ENCODE results near the gene CABLES2.
"Not testable (repeated sequence)": the region's sequence is repeated elsewhere in the genome, so short reads cannot be mapped to it uniquely, and the experiment has no call there.

CABLES2 gene

DNA sequence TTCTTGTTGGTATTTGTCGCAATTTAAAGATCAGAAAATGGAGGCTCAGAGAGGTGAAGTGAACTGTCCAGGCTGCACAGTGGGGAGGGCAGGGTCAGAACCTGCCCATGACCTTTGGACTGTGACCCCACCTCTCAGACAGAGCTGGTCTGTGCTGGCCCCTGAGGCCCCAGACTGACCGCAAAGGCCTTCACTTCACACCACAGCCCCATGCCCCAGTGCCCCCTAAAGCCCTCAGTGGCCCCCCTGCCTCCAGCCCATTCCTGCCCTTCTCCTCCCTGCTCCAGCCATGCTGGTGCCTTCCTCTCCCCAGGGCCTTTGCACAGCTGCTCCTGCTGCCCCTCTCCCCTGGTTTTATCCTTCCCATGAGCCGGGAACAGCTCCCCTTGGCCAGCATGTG, 29.6 kb upstream of the CABLES2 start:
- no peak for DNase-seq (ENCODE audit: extremely low read depth in 1 of 2, low read depth in 1 of 2)

DNA sequence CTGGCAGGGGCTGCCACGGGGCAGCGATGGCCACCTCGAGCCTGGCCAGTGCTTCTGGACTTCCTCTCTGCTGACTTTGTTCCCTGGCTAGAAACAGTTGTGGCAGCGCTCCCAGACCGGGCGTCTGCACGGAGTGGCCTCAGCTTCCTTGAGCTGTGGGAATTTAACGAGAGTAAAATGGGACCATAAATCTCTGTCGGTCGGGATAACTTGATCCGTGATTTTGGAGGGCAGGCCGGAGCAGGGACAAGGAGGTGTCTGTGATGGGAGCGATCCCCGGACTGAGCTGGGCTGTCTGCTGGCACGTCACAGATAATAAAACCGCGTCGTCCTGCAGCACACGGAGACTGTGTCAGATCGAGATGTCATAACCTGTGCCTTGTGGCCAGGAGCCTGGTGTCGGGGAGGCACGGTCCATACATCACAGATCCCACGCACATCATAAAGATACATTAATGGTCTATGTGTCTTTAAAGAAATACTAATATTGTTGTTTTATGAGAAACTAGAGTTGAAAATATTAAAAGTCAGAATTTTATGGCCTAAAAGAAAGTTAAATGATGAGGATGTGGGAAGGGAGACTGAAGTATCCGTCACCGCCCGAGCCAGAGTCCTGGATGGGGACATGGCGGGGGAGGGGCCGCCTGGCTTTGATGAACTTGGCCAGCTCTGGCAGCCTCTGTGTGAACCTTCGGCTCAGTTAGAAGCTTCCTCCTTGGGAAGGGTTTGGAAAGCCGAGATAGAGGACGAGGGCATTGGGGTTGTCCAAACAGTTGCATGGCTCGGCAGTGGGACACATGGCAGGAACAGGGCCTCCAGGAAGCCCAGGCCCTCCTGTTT, 26.8 kb upstream of the CABLES2 start:
- no peak for DNase-seq (ENCODE audit: extremely low read depth in 1 of 2, low read depth in 1 of 2)

DNA sequence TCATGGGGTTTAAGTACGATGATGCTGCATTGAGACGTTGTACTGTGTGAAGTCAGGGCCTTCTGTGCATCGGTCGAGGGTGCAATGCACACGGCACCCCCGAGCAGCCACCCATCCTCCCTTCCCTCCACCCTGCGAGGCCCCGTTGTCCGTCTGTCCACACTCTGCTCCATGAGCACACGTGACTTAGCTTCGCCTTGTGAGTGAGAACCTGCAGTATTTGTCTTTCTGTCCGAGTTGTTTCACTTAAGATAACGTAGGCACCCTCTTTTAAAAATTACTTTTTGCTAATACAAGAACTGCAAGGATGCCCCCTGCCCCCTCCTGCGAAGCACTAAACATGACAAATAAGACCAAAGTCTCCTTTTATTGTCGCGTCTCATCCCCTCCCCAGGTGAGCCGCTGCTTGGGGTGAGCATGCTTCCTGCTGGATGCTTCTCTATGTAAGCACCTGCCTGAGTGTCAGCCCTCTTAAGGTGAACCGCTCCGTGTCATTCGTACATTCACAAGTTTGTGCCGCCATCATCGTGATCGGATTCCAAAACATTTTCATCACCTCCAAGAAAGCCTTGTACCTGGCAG, 23.9 kb upstream of the CABLES2 start:
- no peak for DNase-seq (ENCODE audit: extremely low read depth in 1 of 2, low read depth in 1 of 2)

DNA sequence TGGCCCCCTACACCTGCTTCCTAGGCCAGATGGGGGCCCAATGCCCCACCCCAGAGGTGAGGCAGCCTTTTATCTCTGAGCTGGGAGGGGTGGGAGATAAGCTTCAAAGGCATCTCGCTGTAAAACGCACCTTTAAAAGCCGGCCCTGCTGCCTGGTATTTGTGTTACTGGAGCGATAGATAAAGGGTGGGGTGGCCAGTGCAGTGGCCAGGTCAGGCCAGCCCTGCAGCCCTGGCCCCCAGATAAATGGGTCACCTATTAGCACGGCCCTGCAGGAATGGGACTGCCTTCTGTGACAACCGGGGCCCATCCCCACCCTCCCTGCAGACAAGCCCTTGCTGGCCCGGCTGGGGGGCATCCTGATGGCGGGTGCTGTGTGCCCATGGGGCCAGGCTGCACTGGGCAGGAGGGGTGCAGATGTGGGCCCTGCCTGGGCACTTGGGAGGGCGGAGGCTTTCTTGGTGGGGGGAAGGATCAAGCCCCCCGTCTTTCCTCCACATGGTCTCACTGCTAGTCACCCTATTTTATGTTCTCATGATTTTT, 23.3 kb upstream of the CABLES2 start:
- no peak for DNase-seq (ENCODE audit: extremely low read depth in 1 of 2, low read depth in 1 of 2)

DNA sequence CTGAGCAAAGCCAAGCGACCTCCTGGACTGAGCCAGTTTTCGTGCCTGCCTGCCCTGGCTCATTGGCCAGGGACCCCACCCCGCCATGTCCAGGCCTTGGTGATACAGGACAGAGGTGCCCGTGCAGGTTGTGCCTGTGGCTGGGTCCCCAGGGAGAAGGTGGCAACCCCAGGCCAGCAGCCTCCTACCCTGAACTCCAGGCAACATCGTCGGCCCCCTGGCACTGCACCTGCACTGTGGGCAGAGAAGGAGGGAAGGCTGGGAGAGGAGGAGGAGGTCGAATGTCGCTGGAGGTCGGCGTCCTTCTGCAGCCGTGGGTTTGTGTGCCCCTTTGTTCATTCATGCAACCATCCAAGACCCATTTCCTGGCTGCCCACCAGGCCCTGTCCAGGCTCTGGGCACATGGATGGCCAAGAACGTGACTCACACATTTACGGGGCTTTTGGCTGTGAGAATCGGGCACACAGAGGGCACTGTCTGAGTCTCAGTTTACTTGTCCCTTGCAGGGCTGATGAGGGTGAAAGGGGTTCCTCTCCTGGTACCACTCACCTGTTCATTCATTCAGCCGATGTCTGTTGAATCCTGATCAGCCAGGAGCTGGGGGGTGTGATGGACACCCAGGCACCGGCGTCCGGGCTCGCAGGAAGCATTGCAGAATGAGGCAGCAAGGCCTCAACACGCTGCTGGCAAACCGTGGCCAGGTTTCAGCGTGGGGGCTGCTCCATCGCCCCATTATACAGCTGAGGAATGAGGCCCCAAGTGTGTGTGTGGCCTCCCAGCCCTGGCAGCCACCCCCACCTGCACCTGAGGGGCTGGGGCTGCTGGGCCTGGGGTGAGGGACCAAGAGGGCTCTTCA, 22.6 kb upstream of the CABLES2 start:
- DNase-seq (ENCODE audit: extremely low read depth in 1 of 2, low read depth in 1 of 2): no peak

DNA sequence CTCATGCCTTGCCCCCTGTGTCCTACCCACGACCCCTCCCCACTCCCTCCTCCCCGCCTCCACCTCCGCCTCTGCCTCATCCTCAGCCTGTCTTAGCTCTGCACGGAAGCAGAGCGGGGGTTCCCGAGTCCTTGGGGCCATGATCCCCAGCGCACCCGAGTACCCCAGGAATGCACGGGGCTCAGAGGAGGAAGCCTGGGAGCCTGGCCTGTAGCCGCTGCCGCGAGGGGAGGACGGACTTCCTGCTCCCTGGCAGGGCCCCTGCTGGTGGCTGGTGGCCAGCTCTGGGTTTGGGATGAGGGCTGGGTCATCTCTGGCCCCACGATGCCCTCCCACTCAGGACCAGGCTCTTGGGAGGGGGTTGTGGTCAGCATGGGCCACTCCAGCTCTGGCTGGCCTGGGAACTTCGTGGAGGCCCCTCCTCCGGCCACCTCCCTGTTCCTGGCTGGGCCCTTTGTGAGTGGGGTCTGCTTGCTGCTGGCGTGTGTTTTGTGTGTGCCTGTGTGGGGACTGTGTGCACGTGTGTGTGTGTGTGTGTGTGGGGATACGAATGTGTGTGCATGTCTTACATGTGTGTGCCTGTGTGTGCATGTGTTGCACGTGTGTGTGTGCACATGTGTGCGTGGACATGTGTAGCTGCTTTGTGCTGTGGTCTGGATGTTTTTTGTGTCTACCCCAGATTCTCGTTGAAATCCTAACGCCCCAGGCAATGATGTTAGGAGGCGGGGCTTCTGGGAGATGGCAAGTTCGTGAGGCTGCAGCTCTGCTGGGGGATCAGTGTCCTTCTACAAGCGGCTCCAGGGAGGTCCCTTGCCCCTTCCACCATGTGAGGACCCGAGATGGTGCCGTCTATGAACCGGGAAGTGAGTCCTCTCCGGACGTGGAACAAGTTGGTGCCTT, 21.6 kb upstream of the CABLES2 start:
- no peak for DNase-seq (ENCODE audit: extremely low read depth in 1 of 2, low read depth in 1 of 2)

DNA sequence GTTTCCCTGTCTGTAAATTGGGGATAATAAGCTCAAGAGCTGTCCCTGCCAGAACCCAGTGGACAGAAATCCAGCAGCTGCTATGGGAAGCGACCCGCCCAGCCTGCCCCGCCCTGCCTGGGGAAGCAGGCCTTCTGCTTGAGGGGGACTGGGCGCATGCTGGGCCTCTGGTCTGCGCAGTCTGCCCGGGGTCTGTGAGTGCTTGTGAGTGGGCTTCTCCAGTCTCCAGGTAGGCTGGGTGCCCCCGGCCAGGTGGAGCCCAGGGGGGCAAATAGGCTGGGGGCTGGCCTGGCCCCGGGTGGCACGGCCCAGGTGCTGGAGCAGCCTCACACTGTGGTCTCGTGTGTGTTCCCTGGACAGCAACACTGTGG, 20.9 kb upstream of the CABLES2 start:
- DNase-seq (ENCODE audit: extremely low read depth in 1 of 2, low read depth in 1 of 2): no peak

DNA sequence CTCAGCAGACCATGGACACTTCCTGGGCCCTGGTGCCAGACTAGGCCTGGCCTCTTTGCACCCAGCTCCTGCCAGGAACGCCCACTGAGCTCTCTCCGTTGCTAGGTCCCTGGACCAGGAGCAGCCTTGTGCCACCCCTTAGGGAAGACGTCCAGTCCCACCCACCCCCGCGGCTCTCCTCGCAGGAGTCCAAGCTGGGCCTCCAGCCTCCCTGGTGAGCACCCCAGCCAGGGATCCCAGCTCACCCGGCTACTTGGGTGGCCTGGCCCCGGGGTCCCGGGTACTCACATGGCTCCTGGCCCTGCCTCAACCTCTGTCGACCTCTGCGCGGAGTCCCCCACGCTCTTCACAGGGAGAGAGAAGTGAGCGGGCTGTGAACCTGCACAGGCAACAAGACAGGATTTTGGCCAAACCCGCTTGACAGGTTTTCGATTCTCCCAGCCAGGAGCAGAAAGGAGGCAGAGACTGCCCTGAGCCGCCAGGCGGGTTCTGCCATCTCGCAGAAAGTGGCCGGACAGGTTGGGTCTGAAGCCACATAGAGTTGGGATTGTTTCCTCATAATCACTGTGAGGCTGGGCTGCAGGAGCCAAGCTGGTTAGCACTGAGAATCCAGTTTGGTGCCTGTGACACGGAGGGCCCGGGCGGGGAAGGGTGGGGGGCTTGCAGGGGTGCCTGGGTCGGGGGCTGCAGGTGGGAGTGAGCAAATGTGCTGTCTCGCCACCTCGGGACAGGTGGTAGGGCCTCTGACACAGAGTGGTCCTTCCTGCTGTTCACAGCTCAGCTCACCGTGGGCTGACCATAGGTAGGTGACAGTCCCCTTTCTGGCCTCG, 20.3 kb upstream of the CABLES2 start, which contains the start of gene RBBP8NL:
Gene RBBP8NL (minus strand): TSS at position 368 of the 830 bp plus-strand sequence. CDS start 7,892 bp downstream, outside the sequence.
- DNase-seq (ENCODE audit: extremely low read depth in 1 of 2, low read depth in 1 of 2): no peak

DNA sequence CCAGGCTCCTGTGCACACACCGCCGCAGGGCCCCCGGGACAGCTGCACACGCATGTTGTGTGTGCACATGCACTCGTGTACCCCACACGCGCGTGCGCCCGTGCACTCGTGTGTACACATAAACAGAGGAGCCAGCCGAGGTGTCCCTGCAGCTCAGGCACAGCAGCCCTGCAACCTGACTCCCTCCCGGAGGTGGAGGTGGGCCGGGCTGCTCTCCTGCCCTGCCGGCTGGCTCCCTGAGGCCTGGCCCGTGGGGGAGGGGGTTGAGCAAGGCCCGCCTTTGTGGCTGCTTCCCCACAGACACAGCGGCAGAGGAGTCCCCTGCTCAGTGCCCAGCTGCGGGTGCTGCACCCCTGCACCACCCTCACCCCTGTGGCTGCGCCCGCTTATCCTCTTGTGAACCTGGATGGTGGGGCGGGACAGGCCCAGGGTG, 19.6 kb upstream of the CABLES2 start:
- DNase-seq (ENCODE audit: extremely low read depth in 1 of 2, low read depth in 1 of 2): no peak

DNA sequence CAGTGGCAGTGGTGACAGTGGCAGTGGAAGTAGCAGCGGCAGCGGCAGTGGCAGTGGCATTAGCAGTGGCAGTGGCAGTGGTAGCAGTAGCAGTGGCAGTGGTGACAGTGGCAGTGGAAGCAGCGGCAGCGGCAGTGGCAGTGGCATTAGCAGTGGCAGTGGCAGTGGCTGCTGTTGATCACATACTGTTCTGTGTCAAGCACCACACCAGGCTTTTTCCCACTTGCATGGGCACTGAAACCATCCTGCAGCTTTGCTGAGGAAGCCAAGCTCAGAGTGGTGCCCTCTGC, 18.9 kb upstream of the CABLES2 start:
- not testable (repeated sequence) for DNase-seq (ENCODE audit: extremely low read depth in 1 of 2, low read depth in 1 of 2)

DNA sequence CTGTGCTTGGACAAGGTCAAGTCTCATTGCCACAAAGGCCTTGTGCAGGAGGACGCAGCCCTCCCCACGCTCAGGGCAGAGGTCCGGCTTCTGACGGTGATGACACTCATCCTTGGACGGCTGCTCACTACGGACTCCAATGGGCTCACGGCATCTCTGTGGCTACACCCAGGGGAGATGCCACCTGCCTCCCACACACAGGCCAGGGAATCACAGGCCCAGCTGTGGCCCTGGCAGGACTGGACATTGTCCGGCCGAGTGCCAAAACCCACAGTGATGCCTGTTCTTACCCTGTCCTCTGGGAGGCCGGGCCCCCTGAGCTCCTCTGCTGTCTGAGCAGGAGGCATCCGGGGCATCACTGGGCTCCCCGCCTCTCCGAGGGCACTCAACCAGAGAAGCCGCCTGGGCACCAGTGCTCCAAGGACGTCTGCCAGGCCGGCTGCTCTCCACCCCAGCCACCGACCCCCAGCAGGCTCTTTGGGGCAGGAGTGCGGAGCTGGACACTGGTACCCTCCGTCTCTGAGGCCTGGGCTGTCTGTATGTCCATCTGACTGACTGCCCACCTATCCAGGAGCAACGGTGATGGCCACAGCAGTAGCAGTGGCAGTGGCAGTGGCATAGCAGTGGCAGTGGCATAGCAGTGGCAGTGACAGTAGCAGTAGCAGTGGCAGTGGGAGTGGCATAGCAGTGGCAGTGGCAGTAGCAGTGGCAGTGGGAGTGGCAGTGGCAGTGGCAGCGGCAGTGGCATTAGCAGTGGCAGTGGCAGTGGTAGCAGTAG, 18.4 kb upstream of the CABLES2 start:
- DNase-seq (ENCODE audit: extremely low read depth in 1 of 2, low read depth in 1 of 2): no peak

DNA sequence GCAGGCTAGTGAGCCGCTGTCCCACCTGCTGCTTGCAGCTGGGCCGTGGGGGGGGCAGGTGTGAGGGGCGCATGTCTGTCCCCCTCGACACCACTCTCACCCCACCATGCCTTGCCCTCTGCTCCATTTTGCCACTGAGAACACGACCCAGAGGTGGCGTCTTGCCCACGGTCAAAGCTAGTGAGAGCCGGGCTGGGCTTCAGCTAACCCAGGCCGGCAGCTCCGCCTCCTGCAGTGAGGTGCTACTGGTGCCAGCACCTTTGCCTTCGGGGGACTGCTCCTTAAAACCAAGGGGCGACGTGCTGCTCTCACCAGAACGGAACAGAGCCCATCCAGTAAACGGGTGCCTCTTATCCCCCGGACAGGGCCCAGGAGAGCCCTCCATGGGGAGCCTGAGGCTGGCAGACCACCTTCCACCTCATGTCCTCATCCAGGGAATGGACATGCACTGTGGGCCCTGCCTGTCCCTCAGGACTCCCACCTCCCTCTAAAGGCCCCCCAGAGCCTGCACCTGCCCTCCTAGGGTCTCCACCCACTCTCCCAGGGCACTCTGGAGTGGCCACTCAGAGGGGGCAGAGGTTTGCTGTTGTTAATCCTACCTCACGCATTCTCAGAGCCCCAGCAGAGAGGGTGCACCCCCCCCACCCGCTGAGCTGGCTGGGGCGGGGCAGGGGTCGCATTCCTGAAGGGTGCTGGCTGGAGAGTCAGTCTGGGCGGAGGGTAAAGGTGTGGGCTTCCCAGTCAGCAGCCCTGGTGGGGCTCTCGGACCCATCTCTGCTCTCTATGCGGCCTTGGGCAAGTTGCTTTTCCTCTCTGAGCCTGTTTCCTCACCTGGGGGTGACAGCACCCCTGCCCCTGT, 17.4 kb upstream of the CABLES2 start:
- DNase-seq (ENCODE audit: extremely low read depth in 1 of 2, low read depth in 1 of 2): no peak

DNA sequence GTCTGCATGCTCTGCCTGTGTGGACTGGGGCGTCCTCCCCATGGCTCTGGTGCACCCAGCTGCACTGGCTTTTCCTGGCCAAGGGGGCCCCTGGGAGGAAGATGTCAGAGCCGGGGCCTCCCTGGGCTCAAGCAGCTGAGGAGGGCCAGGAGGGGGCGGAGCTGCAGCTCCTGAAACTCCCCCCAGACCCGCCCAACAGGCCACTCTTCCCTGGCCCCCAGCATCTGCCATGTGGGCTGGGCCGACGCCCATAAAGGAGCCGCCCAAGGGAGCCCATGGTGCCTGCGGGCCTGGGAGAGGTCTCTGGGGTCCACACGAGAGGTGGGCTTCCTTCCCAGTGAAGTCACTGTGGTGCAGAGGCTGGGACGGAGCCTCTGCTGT, 16.2 kb upstream of the CABLES2 start:
- no peak for DNase-seq (ENCODE audit: extremely low read depth in 1 of 2, low read depth in 1 of 2)

DNA sequence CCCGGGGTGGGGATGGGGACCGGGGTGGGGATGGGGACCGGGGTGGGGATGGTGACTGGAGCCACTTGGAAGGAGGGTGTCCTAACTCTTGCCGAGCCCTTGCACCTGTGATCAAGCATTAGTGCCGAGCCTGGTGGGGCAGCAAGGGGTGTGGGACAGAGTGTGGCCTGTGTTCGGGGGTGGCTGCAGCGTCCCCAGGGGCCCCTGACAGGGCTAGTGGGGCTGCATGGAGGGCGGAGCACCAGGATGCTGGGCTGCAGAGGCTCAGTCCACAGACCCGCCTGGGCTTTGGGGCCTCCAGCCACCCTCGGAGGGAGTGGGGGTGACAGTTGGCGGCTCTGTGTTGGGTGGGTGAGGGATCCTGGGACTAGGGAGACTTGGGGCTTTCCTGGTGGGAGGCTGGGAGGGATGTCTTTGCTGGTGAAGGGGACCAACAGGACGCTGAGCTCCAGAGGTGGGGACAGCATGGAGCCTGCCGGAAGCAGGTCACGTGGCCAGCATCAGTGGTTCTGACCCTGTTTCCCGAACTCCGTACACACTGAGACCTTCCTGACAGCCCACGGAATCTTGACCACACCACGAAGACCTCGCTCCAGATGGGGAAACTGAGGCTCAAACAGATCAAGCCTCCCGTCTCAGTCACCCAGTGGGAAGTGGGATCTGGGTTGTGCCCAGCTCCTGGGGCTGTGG, 15.7 kb upstream of the CABLES2 start:
- no peak for DNase-seq (ENCODE audit: extremely low read depth in 1 of 2, low read depth in 1 of 2)

DNA sequence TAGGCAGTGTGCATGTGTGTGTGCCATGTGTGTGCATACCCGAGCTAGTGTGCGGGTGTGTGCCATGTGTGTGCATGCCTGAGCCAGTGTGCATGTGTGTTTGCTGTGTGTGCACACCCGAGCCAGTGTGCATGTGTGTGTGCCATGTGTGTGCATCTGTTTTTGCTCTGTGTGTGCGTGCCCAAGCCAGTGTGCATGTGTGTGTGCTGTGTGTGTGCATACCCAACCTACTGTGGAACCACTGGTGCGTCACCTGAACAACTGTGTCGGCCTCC, 14.6 kb upstream of the CABLES2 start:
- DNase-seq (ENCODE audit: extremely low read depth in 1 of 2, low read depth in 1 of 2): no peak

DNA sequence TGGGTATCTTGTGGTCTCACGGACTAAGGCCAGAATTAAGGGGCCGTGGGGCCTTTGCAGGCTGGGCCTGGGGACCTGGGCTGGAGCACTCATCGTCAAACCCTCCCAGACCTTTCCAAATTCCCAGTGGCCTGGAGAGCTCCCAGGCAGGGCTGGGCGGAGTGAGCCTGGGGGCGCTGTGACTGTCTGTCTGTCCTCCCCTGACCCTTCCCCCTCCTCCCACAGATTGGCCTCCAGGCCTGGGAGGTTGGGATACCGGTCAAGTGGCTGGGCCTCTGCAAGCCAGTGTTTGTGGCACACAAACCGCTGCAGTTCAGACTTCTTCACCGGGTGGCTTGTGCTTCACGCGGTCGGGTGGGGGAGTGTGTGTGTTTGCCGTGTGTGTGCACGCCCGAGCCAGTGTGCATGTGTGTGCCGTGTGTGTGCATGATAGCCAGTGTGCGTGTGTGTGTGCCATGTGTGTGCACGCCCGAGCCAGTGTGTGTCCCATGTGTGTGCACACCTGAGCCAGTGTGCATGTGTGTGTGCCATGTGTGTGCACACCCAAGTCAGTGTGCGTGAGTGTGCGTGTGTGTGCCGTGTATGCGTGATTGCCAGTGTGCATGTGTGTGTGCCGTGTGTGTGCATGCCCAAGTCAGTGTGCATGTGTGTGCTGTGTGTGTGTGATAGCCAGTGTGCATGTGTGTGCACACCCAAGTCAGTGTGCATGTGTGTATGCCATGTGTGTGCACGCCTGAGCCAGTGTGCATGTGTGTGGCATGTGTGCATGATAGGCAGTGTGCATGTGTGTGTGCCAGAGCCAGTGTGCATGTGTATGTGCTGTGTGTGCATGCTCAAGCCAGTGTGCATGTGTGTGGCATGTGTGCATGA, 14.0 kb upstream of the CABLES2 start:
- DNase-seq (ENCODE audit: extremely low read depth in 1 of 2, low read depth in 1 of 2): no peak

DNA sequence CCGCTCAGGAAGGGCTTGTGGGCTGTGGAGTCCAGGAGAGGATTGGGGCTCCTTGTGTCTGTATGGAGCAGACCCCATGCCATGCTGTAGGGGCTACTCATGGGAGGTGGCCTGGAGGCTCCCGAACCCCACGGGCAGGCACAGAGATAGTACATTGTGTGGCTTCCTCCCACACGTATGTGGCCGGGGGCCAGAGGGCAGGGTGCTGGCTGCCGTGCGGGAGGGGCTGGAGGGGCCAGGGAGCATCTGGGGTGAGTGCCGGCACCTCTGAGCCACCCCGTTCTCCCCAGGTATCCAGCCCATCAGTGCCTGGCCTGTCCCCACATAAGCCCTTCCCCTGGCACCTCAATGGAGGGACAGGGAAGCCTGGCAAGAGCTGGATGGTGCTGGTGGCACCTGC, 12.7 kb upstream of the CABLES2 start:
- DNase-seq (ENCODE audit: extremely low read depth in 1 of 2, low read depth in 1 of 2): no peak
